IMR-90 (cell line): ENCODE results near the gene CTDSP2. TPM values are rescaled to one million over a fixed set of nuclear protein-coding genes. Genes with fewer than 3 reads are reported as not detected.

Experiments used
- ATAC-seq: fragments of 200-7000 bp; cut with Tn5 transposase; 2 replicates; pipeline ENCODE4 v1.9.1; 2020; ENCODE audit warnings: low read depth, mild to moderate bottlenecking, moderate library complexity
- BruUV-seq: library from RNA; stranded (reverse); fragments of 400-500 nt; replicated peaks from 2 replicates; lab custom pipeline; 2021; lab: Mats Ljungman, UMichigan
- CTCF ChIA-PET: fragments of 300-600 bp; formaldehyde crosslinking; extraction: SDS; loops from one replicate; lab custom pipeline; 2021; ENCODE audit warnings: antibody characterized with exemption; lab: Yijun Ruan, JAX
- POLR2A ChIA-PET: fragments of 300-600 bp; sonication (Branson Sonifier 250); formaldehyde crosslinking; loops from one replicate; lab custom pipeline; 2022; ENCODE audit warnings: antibody characterized with exemption; ENCODE audit not compliant: unreplicated experiment; lab: Charles Lee
- DNase-seq: peaks from one replicate; pipeline ENCODE4 v3.0.0; 2013
- H2AFZ ChIP-seq: replicated peaks from 2 replicates; pipeline ENCODE3; 2013; ENCODE audit warnings: low read length, mild to moderate bottlenecking; ENCODE audit not compliant: poor library complexity
- H2AK5ac ChIP-seq: 2 replicates; pipeline ENCODE4 v1.6.1; 2013; ENCODE audit warnings: low read depth, low read length, inconsistent platforms
- H2AK9ac ChIP-seq: replicated peaks from 2 replicates; pipeline ENCODE3; 2013; ENCODE audit warnings: mild to moderate bottlenecking, low read depth, low read length, moderate library complexity; ENCODE audit not compliant: poor library complexity
- H2BK120ac ChIP-seq: 2 replicates; pipeline ENCODE4 v1.6.1; 2013; ENCODE audit warnings: low read depth, low read length, inconsistent platforms
- H2BK15ac ChIP-seq: 3 replicates; pipeline ENCODE4 v1.6.1; 2013; ENCODE audit warnings: low read depth, low read length, inconsistent platforms
- H2BK20ac ChIP-seq: 2 replicates; pipeline ENCODE4 v1.6.1; 2013; ENCODE audit warnings: low read depth, mild to moderate bottlenecking, inconsistent platforms, low read length, moderate library complexity
- H2BK5ac ChIP-seq: 2 replicates; pipeline ENCODE4 v1.6.1; 2013; ENCODE audit warnings: mild to moderate bottlenecking, low read depth, low read length, inconsistent platforms; ENCODE audit not compliant: poor library complexity, severe bottlenecking
- H3K14ac ChIP-seq: replicated peaks from 2 replicates; pipeline ENCODE4 v1.6.1; 2013; ENCODE audit warnings: low read depth, low read length, inconsistent platforms
- H3K18ac ChIP-seq: 2 replicates; pipeline ENCODE4 v1.6.1; 2013; ENCODE audit warnings: low read depth, low read length, control low read depth
- H3K23ac ChIP-seq: 2 replicates; pipeline ENCODE4 v1.6.1; 2013; ENCODE audit warnings: low read depth, low read length, inconsistent platforms
- H3K27ac ChIP-seq: 2 replicates; pipeline ENCODE4 v1.5.1; 2013; ENCODE audit warnings: mild to moderate bottlenecking, control low read depth, low read length; ENCODE audit not compliant: insufficient read depth
- H3K27me3 ChIP-seq: 2 replicates; pipeline ENCODE4 v1.6.1; 2013; ENCODE audit warnings: low read length; ENCODE audit not compliant: control insufficient read depth, insufficient read depth
- H3K36me3 ChIP-seq: 2 replicates; pipeline ENCODE4 v1.6.1; 2013; ENCODE audit warnings: low read length, mixed read lengths; ENCODE audit not compliant: control insufficient read depth, insufficient read depth
- H3K4ac ChIP-seq: 2 replicates; pipeline ENCODE4 v1.6.1; 2013; ENCODE audit warnings: low read depth, low read length, inconsistent platforms
- H3K4me1 ChIP-seq: 2 replicates; pipeline ENCODE4 v1.6.1; 2013; ENCODE audit warnings: low read length, mixed read lengths; ENCODE audit not compliant: control insufficient read depth, insufficient read depth
- H3K4me2 ChIP-seq: 2 replicates; pipeline ENCODE4 v1.6.1; 2013; ENCODE audit warnings: low read depth, mild to moderate bottlenecking, control low read depth, low read length, moderate library complexity
- H3K4me3 ChIP-seq: 2 replicates; pipeline ENCODE4 v1.5.1; 2013; ENCODE audit warnings: low read depth, mild to moderate bottlenecking, control low read depth, low read length, moderate library complexity; ENCODE audit not compliant: insufficient read depth
- H3K56ac ChIP-seq: 2 replicates; pipeline ENCODE4 v1.6.1; 2013; ENCODE audit warnings: low read length, inconsistent platforms; ENCODE audit not compliant: insufficient read depth; ENCODE audit errors: extremely low read depth
- H3K79me1 ChIP-seq, 2 experiments: 2 replicates each; pipeline ENCODE4 v1.6.1; 2013; ENCODE audit warnings: low read length in 2 of 2, inconsistent platforms in 1 of 2, low read depth in 1 of 2
- H3K9ac ChIP-seq: 2 replicates; pipeline ENCODE4 v1.6.1; 2013; ENCODE audit warnings: low read depth, low read length, control low read depth
- H3K9me1 ChIP-seq: 2 replicates; pipeline ENCODE4 v1.6.1; 2013; ENCODE audit warnings: low read length, inconsistent platforms; ENCODE audit not compliant: insufficient read depth
- H3K9me3 ChIP-seq: 2 replicates; pipeline ENCODE4 v1.6.1; 2013; ENCODE audit warnings: low read length; ENCODE audit not compliant: control insufficient read depth, insufficient read depth
- H4K20me1 ChIP-seq: 2 replicates; pipeline ENCODE4 v1.6.1; 2013; ENCODE audit warnings: low read length, inconsistent platforms; ENCODE audit not compliant: insufficient read depth
- H4K5ac ChIP-seq: 2 replicates; pipeline ENCODE4 v1.6.1; 2013; ENCODE audit warnings: mild to moderate bottlenecking, low read depth, low read length, control low read depth
- H4K8ac ChIP-seq, 2 experiments: 2 replicates each; pipeline ENCODE4 v1.6.1; 2013; ENCODE audit warnings: low read depth in 2 of 2, low read length in 2 of 2, control low read depth in 1 of 2, inconsistent platforms in 1 of 2
- H4K91ac ChIP-seq: 2 replicates; pipeline ENCODE4 v1.6.1; 2013; ENCODE audit warnings: low read depth, low read length, inconsistent platforms; ENCODE audit not compliant: insufficient read depth
- CEBPB ChIP-seq: IDR thresholded peaks from 2 replicates; pipeline ENCODE4 v1.6.1; 2012; ENCODE audit warnings: low read depth, low read length, improper control_type of control experiment
- MAZ ChIP-seq: IDR thresholded peaks from 2 replicates; pipeline ENCODE4 v1.6.1; 2012; ENCODE audit warnings: low read depth, mild to moderate bottlenecking, low read length, improper control_type of control experiment, moderate library complexity, borderline replicate concordance
- POLR2A ChIP-seq: IDR thresholded peaks from 2 replicates; pipeline ENCODE4 v1.6.1; 2012; ENCODE audit warnings: mild to moderate bottlenecking, low read depth, low read length
- RAD21 ChIP-seq: IDR thresholded peaks from 2 replicates; pipeline ENCODE4 v1.6.1; 2012; ENCODE audit warnings: low read length, improper control_type of control experiment
- WGBS, 2 experiments: methylation state at CpG; one replicate each; pipeline versions ENCODE4 v1.1.5 to v1.1.7; 2013; ENCODE audit warnings: missing lambda C conversion rate in 2 of 2; ENCODE audit not compliant: insufficient read length in 1 of 2; ENCODE audit errors: extremely low coverage in 2 of 2; 5-methylcytosine and 5-hydroxymethylcytosine counted together
- dilution Hi-C: fragments of 300-500 bp; cut with HindIII; formaldehyde crosslinking; loops from one replicate; pipeline ENCODE4 v1.14.3; 2018; ENCODE audit warnings: low sequenced_read_pairs; ENCODE audit not compliant: unreplicated experiment
- in situ Hi-C: fragments of 300-500 bp; cut with MboI; formaldehyde crosslinking; loops from 3 replicates; pipeline ENCODE4 v1.14.3; 2019; ENCODE audit warnings: low sequenced_read_pairs, inconsistent platforms, mixed read lengths
- intact Hi-C: fragments of 100-400 bp; cut with micrococcal nuclease; formaldehyde crosslinking; loops from 2 replicates; pipeline ENCODE4 v1.10.0; 2022
- polyA plus RNA-seq, 3 experiments: library from polyadenylated mRNA; depleted of rRNA; stranded (reverse); fragments of >200 nt; gene quantifications; 2 replicates each; pipeline ENCODE4 v1.2.3, GENCODE V29; 2012; ENCODE audit warnings: low replicate concordance in 1 of 3
- total RNA-seq: library from RNA; depleted of rRNA; stranded (reverse); fragments of >200 nt; gene quantifications from 2 replicates; pipeline ENCODE4 v1.2.3, GENCODE V29; 2012
- TF ChIP-seq, protein P1 (sequence below): fragments of 150-350 bp; IDR thresholded peaks from 2 replicates; pipeline ENCODE4 v1.6.1; 2017; ENCODE audit warnings: mild to moderate bottlenecking, antibody characterized with exemption, low read length, low read depth
- TF ChIP-seq, protein P2 (sequence below): conservative IDR thresholded peaks from 2 replicates; pipeline ENCODE4 v1.5.1; 2012; ENCODE audit warnings: mild to moderate bottlenecking, low read depth, low read length, improper control_type of control experiment

CTDSP2 gene
- total and polyA plus RNA-seq, 2 of the 4 experiments (the other 2 are of a cell fraction) = 114 to 156 TPM

DNA sequence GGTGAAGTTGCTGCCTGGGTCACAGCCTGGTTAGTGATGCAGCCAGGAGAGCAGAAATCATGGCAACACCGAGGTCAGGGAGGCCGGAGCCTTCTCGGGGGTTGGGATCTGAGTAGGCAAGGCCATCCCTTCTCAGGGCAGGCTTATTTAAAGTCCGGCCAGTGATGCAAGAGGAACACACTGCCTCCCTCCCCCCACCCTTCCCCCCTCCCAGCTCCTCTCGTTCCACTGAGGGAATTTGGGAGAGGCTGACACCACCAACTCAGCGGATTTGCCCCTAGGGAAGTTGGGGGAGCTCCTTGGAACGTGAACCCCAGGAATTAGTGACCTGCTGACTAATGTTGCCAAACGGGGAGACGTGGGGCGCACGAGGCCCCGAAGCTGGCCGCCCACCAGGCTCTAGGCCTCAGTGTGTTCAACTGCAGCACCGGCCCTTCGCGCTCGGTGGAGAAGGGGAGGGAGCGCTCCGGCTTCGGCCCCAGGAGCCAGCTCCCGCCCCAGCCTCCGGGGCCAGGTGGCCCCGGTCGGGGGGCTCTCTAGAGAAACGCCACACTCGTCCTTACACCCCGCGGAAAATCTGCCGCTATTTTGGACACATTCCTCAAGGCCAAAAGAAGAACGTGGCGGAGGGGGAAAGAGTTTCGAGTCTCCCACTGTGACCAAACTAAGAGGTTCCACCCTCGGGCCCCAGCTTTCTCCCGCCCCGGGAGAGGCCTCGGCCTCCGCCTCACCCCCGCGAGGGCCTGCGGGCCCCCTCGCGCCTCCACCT is 1.6 kb downstream of the CTDSP2 start:
- 0% methylated on average over 13 of the region's 42 CpGs; no CpG with 5 or more reads in 1 of the 2 experiments for WGBS, 2 experiments
- H3K23ac ChIP-seq = peak overlapping the region; percentile 73
- 0 out of 2 replicates have a peak overlapping the region, but pooled peaks have one; percentile 10 for H2BK120ac ChIP-seq
- in situ Hi-C loops (loop anchor here (10.0 kb wide), 1 partner anchor 50 kb away; no protein-coding TSS in a partner anchor), dilution Hi-C loops (no loop called here), intact Hi-C loops (loop anchor here (2.0 kb wide), 2 partner anchors 20 to 52 kb away; no protein-coding TSS in a partner anchor)
- peak overlapping the region; percentile 100 for H2AK9ac ChIP-seq
- no peaks in the 10 kb centered on the region for H3K27me3 ChIP-seq
- peak overlapping the region; percentile 19 to 80; a peak in 3 of 4 replicates for H4K8ac ChIP-seq
- peak overlapping the region; percentile 87 for H3K4me2 ChIP-seq
- H2AK5ac ChIP-seq = peak overlapping the region; percentile 87
- peaks cover 0 to 37% of the 10 kb centered on the region in 2 experiments; a peak in 2 of 4 replicates for H3K79me1 ChIP-seq
- peak overlapping the region; percentile 83 for H3K56ac ChIP-seq
- peak overlapping the region; percentile 99 for H2BK5ac ChIP-seq
- peak overlapping the region; percentile 98 for H3K9ac ChIP-seq
- peak overlapping the region; percentile 99 for H3K4me3 ChIP-seq
- H3K4me1 ChIP-seq = peaks cover 27% of the 10 kb centered on the region
- ChIA-PET CTCF (interaction anchor here (0.8 to 1.3 kb wide), 4 partner anchors 20 to 1623 kb away, joined by 3 to 4 read pairs (median 3); partner anchors contain the start of gene RNF41), POLR2A (interaction anchor here (0.9 to 1.7 kb wide), 4 partner anchors 20 to 58 kb away, joined by 3 to 16 read pairs (median 6); no protein-coding TSS in a partner anchor)
- peak; percentile 50 for ATAC-seq
- H2AFZ ChIP-seq = peak overlapping the region; percentile 54
- peak overlapping the region; percentile 72 for H4K5ac ChIP-seq
- TF ChIP-seq RAD21 (peak; percentile 32; the same call in 1 of the 2 replicates), POLR2A (peak; percentile 47; the same call in 1 of the 2 replicates), MAZ (0 out of 2 replicates have a peak, but pooled peaks have one; percentile 45), CEBPB (peak; percentile 88)
- TF ChIP-seq, protein P1, sequence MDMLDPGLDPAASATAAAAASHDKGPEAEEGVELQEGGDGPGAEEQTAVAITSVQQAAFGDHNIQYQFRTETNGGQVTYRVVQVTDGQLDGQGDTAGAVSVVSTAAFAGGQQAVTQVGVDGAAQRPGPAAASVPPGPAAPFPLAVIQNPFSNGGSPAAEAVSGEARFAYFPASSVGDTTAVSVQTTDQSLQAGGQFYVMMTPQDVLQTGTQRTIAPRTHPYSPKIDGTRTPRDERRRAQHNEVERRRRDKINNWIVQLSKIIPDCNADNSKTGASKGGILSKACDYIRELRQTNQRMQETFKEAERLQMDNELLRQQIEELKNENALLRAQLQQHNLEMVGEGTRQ = no peak
- TF ChIP-seq, protein P2, sequence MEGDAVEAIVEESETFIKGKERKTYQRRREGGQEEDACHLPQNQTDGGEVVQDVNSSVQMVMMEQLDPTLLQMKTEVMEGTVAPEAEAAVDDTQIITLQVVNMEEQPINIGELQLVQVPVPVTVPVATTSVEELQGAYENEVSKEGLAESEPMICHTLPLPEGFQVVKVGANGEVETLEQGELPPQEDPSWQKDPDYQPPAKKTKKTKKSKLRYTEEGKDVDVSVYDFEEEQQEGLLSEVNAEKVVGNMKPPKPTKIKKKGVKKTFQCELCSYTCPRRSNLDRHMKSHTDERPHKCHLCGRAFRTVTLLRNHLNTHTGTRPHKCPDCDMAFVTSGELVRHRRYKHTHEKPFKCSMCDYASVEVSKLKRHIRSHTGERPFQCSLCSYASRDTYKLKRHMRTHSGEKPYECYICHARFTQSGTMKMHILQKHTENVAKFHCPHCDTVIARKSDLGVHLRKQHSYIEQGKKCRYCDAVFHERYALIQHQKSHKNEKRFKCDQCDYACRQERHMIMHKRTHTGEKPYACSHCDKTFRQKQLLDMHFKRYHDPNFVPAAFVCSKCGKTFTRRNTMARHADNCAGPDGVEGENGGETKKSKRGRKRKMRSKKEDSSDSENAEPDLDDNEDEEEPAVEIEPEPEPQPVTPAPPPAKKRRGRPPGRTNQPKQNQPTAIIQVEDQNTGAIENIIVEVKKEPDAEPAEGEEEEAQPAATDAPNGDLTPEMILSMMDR = no peak
- H3K18ac ChIP-seq = peak overlapping the region; percentile 85
- peaks cover 31% of the 10 kb centered on the region for H3K9me1 ChIP-seq
- H3K4ac ChIP-seq = peak overlapping the region; percentile 92
- DNase-seq = peak; percentile 86
- peaks cover 59% of the 10 kb centered on the region for H4K20me1 ChIP-seq
- H3K36me3 ChIP-seq = peaks cover 1% of the 10 kb centered on the region; the same call in 1 of the 2 replicates
- peak overlapping the region; percentile 82 for H4K91ac ChIP-seq
- no peak overlapping the region for H2BK20ac ChIP-seq
- peak overlapping the region; percentile 99 for H3K27ac ChIP-seq
- H3K9me3 ChIP-seq = no peaks in the 10 kb centered on the region
- no peak overlapping the region for H2BK15ac ChIP-seq
- peak overlapping the region; percentile 78 for H3K14ac ChIP-seq
- BruUV-seq = no TSS peak
